IgD-negative memory B cell (primary cell): Measurements from ENCODE around the gene HOOK2. TPM values are rescaled to one million over a fixed set of nuclear protein-coding genes. Genes with fewer than 3 reads are reported as not detected.
"Not testable (repeated sequence)": the region's sequence is repeated elsewhere in the genome, so short reads cannot be mapped to it uniquely, and the experiment has no call there.

ENCODE experiments used
- H3K27ac Mint-ChIP-seq, 3 donors: one replicate each; pipeline ENCODE4 v1.8.0; 2020 to 2022; ENCODE audit warnings: mild to moderate bottlenecking in 3 of 3, mixed read lengths in 3 of 3, moderate library complexity in 1 of 3
- H3K27me3 Mint-ChIP-seq: one replicate; pipeline ENCODE4 v1.8.0; 2021; ENCODE audit warnings: mixed read lengths
- H3K36me3 Mint-ChIP-seq: one replicate; pipeline ENCODE4 v1.8.0; 2020; ENCODE audit warnings: mild to moderate bottlenecking, mixed read lengths
- H3K4me1 Mint-ChIP-seq, 3 donors: one replicate each; pipeline ENCODE4 v1.8.0; 2020 to 2022; ENCODE audit warnings: mixed read lengths in 3 of 3, mild to moderate bottlenecking in 1 of 3
- H3K4me3 Mint-ChIP-seq, 4 donors: one replicate each; pipeline ENCODE4 v1.8.0; 2020 to 2022; ENCODE audit warnings: mild to moderate bottlenecking in 4 of 4, mixed read lengths in 4 of 4, moderate library complexity in 3 of 4
- H3K9me3 Mint-ChIP-seq, 3 donors: one replicate each; pipeline ENCODE4 v1.8.0; 2020 to 2021; ENCODE audit warnings: mixed read lengths in 3 of 3, mild to moderate bottlenecking in 1 of 3
- polyA plus RNA-seq: library from polyadenylated mRNA; unstranded; fragments of 300-500 nt; fragmentation: Illumina TruSeq; gene quantifications from one replicate; pipeline ENCODE4 v1.2.3, GENCODE V29; 2021

Gene HOOK2, protein sequence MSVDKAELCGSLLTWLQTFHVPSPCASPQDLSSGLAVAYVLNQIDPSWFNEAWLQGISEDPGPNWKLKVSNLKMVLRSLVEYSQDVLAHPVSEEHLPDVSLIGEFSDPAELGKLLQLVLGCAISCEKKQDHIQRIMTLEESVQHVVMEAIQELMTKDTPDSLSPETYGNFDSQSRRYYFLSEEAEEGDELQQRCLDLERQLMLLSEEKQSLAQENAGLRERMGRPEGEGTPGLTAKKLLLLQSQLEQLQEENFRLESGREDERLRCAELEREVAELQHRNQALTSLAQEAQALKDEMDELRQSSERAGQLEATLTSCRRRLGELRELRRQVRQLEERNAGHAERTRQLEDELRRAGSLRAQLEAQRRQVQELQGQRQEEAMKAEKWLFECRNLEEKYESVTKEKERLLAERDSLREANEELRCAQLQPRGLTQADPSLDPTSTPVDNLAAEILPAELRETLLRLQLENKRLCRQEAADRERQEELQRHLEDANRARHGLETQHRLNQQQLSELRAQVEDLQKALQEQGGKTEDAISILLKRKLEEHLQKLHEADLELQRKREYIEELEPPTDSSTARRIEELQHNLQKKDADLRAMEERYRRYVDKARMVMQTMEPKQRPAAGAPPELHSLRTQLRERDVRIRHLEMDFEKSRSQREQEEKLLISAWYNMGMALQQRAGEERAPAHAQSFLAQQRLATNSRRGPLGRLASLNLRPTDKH
- 6.6 TPM for polyA plus RNA-seq

DNA sequence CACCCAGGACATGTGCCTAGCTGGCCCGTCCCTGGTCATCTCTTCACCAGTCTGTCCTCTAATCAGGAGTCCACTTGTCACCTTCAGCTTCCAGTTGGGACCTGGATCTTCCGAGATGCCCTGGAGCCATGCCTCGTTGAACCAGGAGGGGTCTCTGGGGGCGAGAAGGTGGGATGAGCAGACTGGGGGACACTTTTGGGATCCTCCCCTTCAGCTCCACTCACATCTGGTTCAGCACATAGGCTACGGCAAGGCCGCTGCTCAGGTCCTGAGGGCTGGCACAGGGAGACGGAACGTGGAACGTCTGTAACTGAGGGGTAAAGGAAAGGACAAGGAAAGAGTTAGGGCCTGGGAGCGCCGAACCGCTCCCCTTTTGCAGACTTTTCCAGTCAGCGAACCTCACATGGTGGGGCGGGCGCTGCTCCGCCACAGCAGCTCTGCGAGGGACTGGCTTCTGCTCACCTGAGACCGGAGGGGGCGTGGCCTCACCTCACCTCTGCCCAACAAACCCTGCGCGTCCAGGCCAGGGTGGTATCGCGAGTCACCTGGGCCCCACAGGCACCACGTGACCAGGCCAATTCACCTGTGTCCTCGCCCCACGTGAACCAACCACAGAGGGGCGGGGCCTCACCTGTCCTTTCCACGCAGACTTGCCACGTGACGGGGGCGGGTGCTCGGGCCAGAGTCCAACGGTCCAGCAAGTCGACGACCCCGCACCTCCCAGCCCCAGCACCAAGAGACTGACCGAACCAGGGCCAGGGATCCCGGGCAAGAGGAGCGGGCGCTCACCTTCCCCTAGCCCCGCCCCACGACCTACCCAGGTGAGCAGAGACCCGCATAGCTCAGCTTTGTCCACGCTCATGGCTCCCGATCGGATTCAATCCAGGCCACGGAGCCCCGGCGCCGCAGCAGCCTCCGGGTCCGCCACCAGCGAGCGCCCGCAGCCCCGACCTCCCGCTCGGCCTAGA lies at the start of gene HOOK2:
Gene HOOK2 (minus strand): TSS at position 965 of the 968 bp plus-strand sequence. CDS start 103 bp downstream, at position 862.
- peak within 1 kb of the TSS; percentile 73 to 93 (median 92) for H3K27ac Mint-ChIP-seq
- H3K4me1 Mint-ChIP-seq: peaks cover 14 to 20% (median 19%) of the 10 kb centered on the region in 3 donors
- no peaks in the 10 kb centered on the region for H3K9me3 Mint-ChIP-seq
- H3K27me3 Mint-ChIP-seq: no peaks in the 10 kb centered on the region
- no peaks in the 10 kb centered on the region for H3K36me3 Mint-ChIP-seq
- peak within 1 kb of the TSS; percentile 80 to 93 (median 88) for H3K4me3 Mint-ChIP-seq

DNA sequence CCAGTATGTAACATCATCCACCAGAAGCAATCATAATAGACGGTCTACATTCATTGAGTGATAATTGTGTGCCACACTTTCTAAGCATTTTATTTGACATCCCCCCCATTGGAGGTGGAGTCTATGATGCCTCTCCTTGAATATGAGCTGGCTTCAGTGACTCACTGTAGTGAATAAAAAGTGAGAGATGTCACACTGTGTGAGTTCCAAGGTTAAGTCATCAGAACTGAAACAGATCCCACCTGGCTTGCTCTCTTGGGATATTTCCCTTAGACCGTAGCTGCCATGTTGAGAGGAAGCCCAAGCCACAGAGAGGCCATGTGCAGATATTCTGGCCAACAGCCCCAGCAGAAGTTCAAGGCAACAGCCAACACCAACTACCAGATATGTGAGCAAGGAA lies 46.4 kb upstream of the HOOK2 start:
- peaks cover 16% of the 10 kb centered on the region for H3K27me3 Mint-ChIP-seq

DNA sequence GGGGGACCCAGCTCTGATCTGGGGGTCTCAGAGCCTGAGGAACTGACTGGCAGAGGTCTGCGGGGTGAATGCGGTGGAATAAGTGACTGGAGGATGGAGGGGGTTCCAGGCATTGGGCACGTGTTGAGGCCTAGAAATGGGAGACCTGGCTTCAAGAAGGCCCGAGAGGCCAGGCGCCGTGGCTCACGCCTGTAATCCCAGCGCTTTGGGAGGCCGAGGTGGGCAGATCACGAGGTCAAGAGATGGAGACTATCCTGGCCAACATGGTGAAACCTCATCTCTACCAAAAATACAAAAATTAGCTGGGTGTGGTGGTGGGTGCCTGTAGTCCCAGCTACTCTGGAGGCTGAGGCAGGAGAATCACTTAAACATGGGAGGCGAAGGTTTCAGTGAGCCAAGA lies 42.5 kb upstream of the HOOK2 start:
- H3K27me3 Mint-ChIP-seq, H3K27ac Mint-ChIP-seq, H3K4me1 Mint-ChIP-seq, H3K4me3 Mint-ChIP-seq, H3K36me3 Mint-ChIP-seq, H3K9me3 Mint-ChIP-seq: not testable (repeated sequence)

More for the DNA sequence above, 46.4 kb upstream of the HOOK2 start:
- Mint-ChIP-seq H3K9me3 (no peaks in the 10 kb centered on the region), H3K27ac (no peak overlapping the region), H3K36me3 (no peaks in the 10 kb centered on the region), H3K4me3 (no peak overlapping the region), H3K4me1 (peaks cover 0 to 3% (median 2%) of the 10 kb centered on the region in 3 donors)

DNA sequence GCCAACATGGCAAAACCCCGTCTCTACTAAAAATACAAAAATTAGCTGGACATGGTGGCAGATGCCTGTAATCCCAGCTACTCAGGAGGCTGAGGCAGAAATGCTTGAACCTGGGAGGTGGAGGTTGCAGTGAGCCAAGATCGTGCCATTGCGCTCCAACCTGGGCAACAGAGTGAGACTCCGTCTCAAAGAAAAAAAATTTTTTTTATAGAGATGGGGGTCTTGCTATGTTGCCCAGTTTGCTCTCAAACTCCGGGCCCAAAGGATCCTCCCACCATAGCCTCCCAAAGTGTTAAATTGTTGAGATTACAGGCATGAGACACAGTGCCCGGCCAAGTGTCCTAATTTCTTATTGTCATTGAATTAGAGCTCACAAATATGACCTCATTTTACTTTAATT lies 41.8 kb upstream of the HOOK2 start:
- H3K9me3 Mint-ChIP-seq, H3K27ac Mint-ChIP-seq, H3K4me3 Mint-ChIP-seq, H3K27me3 Mint-ChIP-seq, H3K4me1 Mint-ChIP-seq, H3K36me3 Mint-ChIP-seq: not testable (repeated sequence)

DNA sequence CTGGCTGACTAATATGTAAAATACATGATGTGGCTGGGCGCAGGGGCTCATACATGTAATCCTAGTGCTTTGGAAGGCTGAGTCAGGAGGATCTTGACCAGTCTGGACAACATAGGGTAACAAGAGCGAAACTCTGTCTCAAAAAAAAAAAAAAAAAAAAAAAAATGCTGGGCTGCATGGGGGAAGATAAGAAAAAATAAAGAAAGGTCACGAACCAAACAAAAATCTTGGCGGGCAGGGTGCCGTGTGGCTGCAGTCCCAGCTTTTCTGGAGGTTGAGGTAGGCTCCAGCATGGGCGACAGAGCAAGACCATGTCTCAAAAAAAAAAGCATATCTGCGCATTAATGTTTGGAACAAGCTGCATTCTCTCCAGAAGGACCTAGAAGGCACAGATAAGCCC lies 39.7 kb upstream of the HOOK2 start:
- Mint-ChIP-seq H3K9me3 (no peaks in the 10 kb centered on the region), H3K27ac (no peak overlapping the region), H3K4me1 (no peaks in the 10 kb centered on the region), H3K4me3 (no peak overlapping the region), H3K27me3 (no peaks in the 10 kb centered on the region), H3K36me3 (peaks cover 4% of the 10 kb centered on the region)

DNA sequence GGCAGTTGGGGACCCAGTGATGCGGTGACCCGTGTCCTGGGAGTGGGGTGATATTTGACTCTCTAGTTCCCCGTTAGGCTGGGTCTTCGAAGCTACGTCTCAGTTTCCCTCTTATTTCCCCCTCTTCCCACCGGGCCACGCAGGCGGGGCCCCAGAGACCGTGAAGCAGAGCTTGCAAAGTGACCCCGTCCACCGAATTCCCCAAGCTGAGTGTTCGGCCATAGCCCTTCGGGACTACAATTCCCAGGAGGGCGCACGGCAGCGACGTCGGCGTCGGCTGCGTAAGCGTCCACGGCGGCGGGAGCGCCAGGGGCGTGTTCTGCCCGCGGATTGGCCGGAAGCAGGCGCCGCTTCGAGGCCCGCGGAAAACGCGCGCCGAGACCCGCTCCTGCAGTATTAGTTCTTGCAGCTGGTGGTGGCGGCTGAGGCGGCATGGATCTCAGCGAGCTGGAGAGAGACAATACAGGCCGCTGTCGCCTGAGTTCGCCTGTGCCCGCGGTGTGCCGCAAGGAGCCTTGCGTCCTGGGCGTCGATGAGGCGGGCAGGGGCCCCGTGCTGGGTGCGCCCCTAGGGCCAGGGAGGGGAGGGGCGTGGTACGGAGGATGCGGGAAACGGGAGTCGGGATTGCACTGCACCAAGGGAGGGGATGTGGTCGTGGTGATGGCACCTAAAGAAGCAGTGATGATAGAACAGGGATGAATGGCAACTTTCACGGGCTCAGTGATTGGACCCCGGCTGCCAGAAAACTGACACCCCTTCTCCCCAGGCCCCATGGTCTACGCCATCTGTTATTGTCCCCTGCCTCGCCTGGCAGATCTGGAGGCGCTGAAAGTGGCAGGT lies 31.1 kb upstream of the HOOK2 start, which contains the start of gene RNASEH2A:
Gene RNASEH2A (plus strand): TSS at position 343 of the 840 bp plus-strand sequence. CDS start 90 bp downstream, at position 433.
- H3K4me1 Mint-ChIP-seq: peaks cover 9 to 16% (median 14%) of the 10 kb centered on the region in 3 donors
- no peaks in the 10 kb centered on the region for H3K9me3 Mint-ChIP-seq
- H3K4me3 Mint-ChIP-seq: peak within 1 kb of the TSS; percentile 89 to 98 (median 95)
- peaks cover 4% of the 10 kb centered on the region for H3K36me3 Mint-ChIP-seq
- H3K27me3 Mint-ChIP-seq: no peaks in the 10 kb centered on the region
- peak within 1 kb of the TSS; percentile 89 to 96 (median 92) for H3K27ac Mint-ChIP-seq

DNA sequence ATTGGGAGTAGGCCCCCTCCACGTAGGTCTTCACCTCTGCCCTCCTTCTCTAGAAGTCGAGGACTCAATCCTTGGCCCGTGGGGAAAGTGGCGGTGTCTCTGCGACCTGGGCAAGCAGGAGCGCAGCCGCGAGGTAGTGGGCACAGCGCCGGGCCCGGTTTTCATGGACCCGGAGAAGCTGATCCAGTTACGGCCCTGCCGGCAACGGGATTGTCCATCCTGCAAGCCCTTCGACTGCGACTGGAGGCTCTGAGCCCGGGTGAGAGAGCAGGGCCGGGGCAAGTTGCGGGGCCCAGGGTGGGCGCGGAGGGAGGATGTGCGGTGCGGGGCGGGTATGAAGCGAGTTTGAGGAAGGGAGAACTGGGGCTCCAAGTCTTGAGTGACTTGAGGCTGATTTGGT lies 28.7 kb upstream of the HOOK2 start:
- no peaks in the 10 kb centered on the region for H3K9me3 Mint-ChIP-seq
- H3K27ac Mint-ChIP-seq: no peak overlapping the region
- peaks cover 1% of the 10 kb centered on the region for H3K36me3 Mint-ChIP-seq
- H3K4me3 Mint-ChIP-seq: peak overlapping the region in 3 of 4 donors; percentile 17 to 82 (median 76)
- H3K4me1 Mint-ChIP-seq: peaks cover 15 to 22% (median 20%) of the 10 kb centered on the region in 3 donors
- no peaks in the 10 kb centered on the region for H3K27me3 Mint-ChIP-seq

DNA sequence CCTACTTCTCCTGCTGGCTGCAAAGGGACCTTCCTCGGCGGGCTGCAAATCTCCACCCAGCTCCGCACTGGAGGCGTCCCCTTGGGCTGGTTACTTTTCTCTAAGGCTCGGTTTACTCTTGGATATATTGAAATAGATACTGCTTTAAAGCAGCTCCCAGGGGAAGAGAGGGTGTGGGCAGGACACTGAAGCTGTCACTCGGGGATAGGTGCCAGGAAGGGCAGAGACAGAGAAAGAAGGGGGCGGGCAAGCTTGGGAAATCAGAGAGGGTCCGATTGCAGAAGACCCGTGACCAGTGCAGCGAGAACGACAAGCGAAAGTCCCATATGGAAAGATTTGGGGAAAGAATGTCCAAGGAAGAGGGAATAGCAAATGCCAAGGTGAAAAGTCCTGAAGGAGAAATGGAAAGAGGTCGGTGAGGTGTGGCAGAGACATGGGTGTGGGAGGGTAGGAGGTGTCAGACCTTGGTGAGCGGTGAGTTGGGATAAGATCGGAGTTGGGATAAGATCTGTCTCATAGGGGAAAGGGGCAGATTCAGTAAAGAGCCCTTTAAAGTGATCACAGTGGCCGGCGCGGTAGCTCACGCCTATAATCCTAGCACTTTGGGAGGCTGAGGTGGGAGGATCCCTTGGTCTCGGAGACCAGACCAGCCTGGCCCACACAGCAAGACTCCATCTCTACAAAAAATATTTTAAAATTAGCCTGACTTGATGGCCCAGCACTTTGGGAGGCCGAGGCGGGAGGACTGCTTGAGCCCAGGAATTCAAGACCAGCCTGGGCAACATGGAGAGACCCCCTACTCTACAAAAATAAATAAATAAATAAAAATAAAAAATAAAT lies 27.1 kb upstream of the HOOK2 start:
- H3K9me3 Mint-ChIP-seq: no peaks in the 10 kb centered on the region
- H3K4me1 Mint-ChIP-seq: peaks cover 15 to 22% (median 18%) of the 10 kb centered on the region in 3 donors
- no peaks in the 10 kb centered on the region for H3K27me3 Mint-ChIP-seq
- H3K4me3 Mint-ChIP-seq: peak overlapping the region; percentile 79 to 92 (median 88)
- H3K27ac Mint-ChIP-seq: peak overlapping the region; percentile 19 to 62 (median 43)
- H3K36me3 Mint-ChIP-seq: peaks cover 1% of the 10 kb centered on the region

DNA sequence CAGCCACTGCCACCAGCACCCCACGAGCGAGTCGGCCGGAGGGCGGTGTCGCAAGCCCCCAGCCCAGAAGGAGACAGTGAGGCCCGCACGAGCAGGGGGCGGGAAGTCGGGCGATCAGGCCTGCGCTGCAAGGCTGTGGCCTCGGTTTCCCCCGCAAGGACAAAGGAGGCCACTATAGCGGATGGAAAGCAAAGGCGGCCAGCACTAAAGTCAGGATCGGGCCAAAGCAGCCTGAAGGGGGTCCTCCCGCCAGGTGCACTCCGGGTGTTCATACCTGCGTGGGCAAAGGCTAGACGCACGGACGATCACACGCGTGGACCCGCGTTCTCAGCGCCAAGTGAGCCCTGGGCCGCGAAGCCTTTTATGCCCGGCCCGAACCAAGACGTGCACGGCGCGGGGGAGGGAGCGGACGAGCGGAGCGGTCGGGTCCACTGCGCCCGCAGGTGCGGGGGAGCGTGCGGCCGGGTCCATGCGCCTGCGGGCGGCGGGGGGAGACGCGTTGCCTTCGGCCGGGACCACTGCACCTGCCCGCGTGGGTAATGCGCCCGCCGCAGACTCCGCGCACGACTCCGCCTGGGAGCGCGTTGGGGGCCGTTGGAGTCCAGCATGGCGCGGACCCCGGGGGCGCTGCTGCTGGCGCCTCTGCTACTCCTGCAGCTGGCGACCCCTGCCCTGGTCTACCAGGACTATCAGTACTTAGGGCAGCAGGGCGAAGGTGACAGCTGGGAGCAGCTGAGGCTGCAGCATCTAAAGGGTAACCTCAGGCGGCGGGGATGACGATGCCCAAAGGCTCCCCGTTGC lies 26.3 kb upstream of the HOOK2 start, which contains the start of the genes PRDX2 and THSD8:
Gene PRDX2 (minus strand): TSS at position 335 of the 801 bp plus-strand sequence. CDS start 539 bp downstream, outside the sequence.
Gene THSD8 (plus strand): TSS at position 604 of the 801 bp plus-strand sequence. CDS start 3 bp downstream, at position 607.
- Mint-ChIP-seq H3K27ac (peak within 1 kb of the TSS; percentile 53 to 76 (median 62)), H3K4me1 (peaks cover 14 to 18% (median 18%) of the 10 kb centered on the region in 3 donors), H3K27me3 (no peaks in the 10 kb centered on the region), H3K9me3 (no peaks in the 10 kb centered on the region), H3K4me3 (peak within 1 kb of the TSS; percentile 79 to 92 (median 88)), H3K36me3 (peaks cover 1% of the 10 kb centered on the region)

DNA sequence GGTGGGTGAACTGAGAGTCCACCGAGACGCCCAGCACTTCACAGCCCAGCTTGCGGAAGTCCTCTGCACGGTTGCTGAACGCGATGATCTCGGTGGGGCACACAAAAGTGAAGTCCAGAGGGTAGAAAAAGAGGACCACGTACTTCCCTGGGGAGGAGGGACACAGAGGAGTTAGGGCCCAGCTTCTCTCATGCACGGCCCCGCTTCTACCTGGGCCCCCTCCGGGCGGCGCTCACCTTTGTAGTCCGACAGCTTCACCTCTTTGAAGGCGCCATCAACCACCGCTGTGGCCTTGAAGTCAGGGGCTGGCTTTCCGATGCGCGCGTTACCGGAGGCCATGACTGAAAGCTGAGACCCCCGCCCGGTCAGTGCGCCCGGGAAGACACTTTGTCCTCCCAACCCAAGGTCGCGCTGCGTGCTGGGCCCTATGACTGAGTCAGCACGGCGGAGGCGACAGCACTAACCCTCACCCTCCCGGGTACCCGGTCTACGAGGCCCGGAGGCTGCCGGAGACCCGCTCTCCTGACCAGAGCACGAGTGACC lies 25.6 kb upstream of the HOOK2 start:
- Mint-ChIP-seq H3K9me3 (no peaks in the 10 kb centered on the region), H3K27me3 (no peaks in the 10 kb centered on the region), H3K4me1 (peaks cover 14 to 19% (median 19%) of the 10 kb centered on the region in 3 donors), H3K4me3 (peak overlapping the region; percentile 79 to 92 (median 88)), H3K36me3 (peaks cover 3% of the 10 kb centered on the region), H3K27ac (peak overlapping the region; percentile 23 to 76 (median 53))

DNA sequence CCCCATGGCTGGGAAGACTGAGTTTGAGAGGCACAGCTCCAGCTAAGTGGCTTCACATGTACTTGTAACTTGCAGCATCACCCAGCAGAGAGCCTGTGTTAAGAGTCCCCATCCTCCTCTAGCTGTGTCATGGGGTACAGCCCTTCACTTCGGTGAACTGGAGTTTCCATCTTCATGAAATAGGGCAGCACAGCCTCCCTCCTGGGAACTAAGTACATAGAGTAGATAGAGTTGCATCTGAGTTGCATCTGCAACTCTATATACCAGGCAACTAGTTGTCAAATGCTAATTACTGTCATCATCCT lies 25.1 kb upstream of the HOOK2 start:
- Mint-ChIP-seq H3K9me3 (no peaks in the 10 kb centered on the region), H3K27ac (peak overlapping the region; percentile 14 to 76 (median 23)), H3K36me3 (peaks cover 3% of the 10 kb centered on the region), H3K27me3 (no peaks in the 10 kb centered on the region), H3K4me3 (peak overlapping the region; percentile 79 to 92 (median 88)), H3K4me1 (peaks cover 13 to 22% (median 20%) of the 10 kb centered on the region in 3 donors)
